Osteocyte (in vitro differentiated cells): Measurements from ENCODE around the gene GRXCR1. TPM values are rescaled to one million over a fixed set of nuclear protein-coding genes. Genes with fewer than 3 reads are reported as not detected.

Source experiments
- DNase-seq: peaks from one replicate; pipeline ENCODE4 v3.0.0; 2021; ENCODE audit warnings: mixed read lengths; ENCODE audit not compliant: unreplicated experiment; ENCODE audit errors: extremely low spot score
- H3K27ac Mint-ChIP-seq: one replicate; pipeline ENCODE4 v1.8.0; 2021; ENCODE audit warnings: mild to moderate bottlenecking, mixed read lengths; ENCODE audit not compliant: unreplicated experiment
- H3K27me3 Mint-ChIP-seq: one replicate; pipeline ENCODE4 v1.8.0; 2021; ENCODE audit warnings: mixed read lengths; ENCODE audit not compliant: unreplicated experiment
- H3K36me3 Mint-ChIP-seq: one replicate; pipeline ENCODE4 v1.8.0; 2021; ENCODE audit warnings: mixed read lengths; ENCODE audit not compliant: unreplicated experiment
- H3K4me1 Mint-ChIP-seq: one replicate; pipeline ENCODE4 v1.8.0; 2021; ENCODE audit warnings: mixed read lengths; ENCODE audit not compliant: unreplicated experiment
- H3K4me3 Mint-ChIP-seq: one replicate; pipeline ENCODE4 v1.8.0; 2021; ENCODE audit warnings: mild to moderate bottlenecking, moderate library complexity, mixed read lengths; ENCODE audit not compliant: unreplicated experiment
- H3K9me3 Mint-ChIP-seq: one replicate; pipeline ENCODE4 v1.8.0; 2021; ENCODE audit warnings: mixed read lengths; ENCODE audit not compliant: unreplicated experiment
- total RNA-seq: library from RNA; stranded (reverse); gene quantifications from 2 replicates; pipeline ENCODE4 v1.2.1, GENCODE V29; 2021
- TF ChIP-seq, protein P1 (sequence below): fragments of 200-600 bp; sonication (generic); IDR thresholded peaks from 2 replicates; pipeline ENCODE4 v1.5.0; 2021; ENCODE audit warnings: antibody characterized with exemption, mild to moderate bottlenecking, moderate library complexity

Gene GRXCR1
- total RNA-seq, 1 donor from 2014 or later, result not detected

GRCh38 chr4:42891644-42892043, 869 bp upstream of the GRXCR1 start:
- TF ChIP-seq, protein P1, sequence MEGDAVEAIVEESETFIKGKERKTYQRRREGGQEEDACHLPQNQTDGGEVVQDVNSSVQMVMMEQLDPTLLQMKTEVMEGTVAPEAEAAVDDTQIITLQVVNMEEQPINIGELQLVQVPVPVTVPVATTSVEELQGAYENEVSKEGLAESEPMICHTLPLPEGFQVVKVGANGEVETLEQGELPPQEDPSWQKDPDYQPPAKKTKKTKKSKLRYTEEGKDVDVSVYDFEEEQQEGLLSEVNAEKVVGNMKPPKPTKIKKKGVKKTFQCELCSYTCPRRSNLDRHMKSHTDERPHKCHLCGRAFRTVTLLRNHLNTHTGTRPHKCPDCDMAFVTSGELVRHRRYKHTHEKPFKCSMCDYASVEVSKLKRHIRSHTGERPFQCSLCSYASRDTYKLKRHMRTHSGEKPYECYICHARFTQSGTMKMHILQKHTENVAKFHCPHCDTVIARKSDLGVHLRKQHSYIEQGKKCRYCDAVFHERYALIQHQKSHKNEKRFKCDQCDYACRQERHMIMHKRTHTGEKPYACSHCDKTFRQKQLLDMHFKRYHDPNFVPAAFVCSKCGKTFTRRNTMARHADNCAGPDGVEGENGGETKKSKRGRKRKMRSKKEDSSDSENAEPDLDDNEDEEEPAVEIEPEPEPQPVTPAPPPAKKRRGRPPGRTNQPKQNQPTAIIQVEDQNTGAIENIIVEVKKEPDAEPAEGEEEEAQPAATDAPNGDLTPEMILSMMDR, result no peak
- no peaks in the 10 kb centered on the region for H3K27me3 Mint-ChIP-seq
- H3K4me3 Mint-ChIP-seq, result no peak overlapping the region
- H3K27ac Mint-ChIP-seq, result no peak overlapping the region
- H3K36me3 Mint-ChIP-seq, result no peaks in the 10 kb centered on the region
- no peak for DNase-seq
- no peaks in the 10 kb centered on the region for H3K9me3 Mint-ChIP-seq
- no peaks in the 10 kb centered on the region for H3K4me1 Mint-ChIP-seq

- TF ChIP-seq, protein P1, result no peak
- no peak for DNase-seq
- H3K4me1 Mint-ChIP-seq, result no peaks in the 10 kb centered on the region
- H3K4me3 Mint-ChIP-seq, result no peak overlapping the region
- H3K27ac Mint-ChIP-seq, result no peak overlapping the region
- H3K36me3 Mint-ChIP-seq, result no peaks in the 10 kb centered on the region
- no peaks in the 10 kb centered on the region for H3K9me3 Mint-ChIP-seq
- no peaks in the 10 kb centered on the region for H3K27me3 Mint-ChIP-seq
Observed at GRCh38 chr4:42895452-42895851, 2.9 kb downstream of the GRXCR1 start.

GRCh38 chr4:42904986-42905385, 12.5 kb downstream of the GRXCR1 start:
- no peak for DNase-seq
- Mint-ChIP-seq H3K36me3 (no peaks in the 10 kb centered on the region), H3K27ac (no peak overlapping the region), H3K9me3 (peaks cover 15% of the 10 kb centered on the region), H3K4me3 (no peak overlapping the region), H3K27me3 (no peaks in the 10 kb centered on the region), H3K4me1 (no peaks in the 10 kb centered on the region)
- TF ChIP-seq, protein P1, result no peak

DNA sequence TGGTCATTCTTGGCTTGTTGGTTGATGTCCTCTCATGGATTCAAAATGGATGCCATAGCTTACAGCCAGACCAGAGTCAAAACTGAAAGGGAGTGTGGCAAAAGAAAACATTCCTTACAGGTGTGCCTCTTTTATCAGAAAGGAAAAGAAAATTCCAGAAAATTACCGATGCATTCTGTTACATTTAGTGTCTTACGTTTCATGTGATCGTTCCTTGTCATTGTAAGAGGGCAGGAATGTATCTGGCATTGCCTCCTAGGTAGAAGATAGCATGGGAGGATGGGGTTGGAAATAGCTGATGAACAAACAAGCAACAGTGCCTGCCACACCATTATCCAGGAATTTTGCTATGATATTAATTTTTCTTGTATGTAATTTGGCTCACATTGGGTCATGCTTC, 13.1 kb downstream of the GRXCR1 start:
- TF ChIP-seq, protein P1, result no peak
- no peaks in the 10 kb centered on the region for H3K4me1 Mint-ChIP-seq
- DNase-seq, result no peak
- H3K9me3 Mint-ChIP-seq, result peaks cover 15% of the 10 kb centered on the region
- no peaks in the 10 kb centered on the region for H3K27me3 Mint-ChIP-seq
- H3K27ac Mint-ChIP-seq, result no peak overlapping the region
- no peak overlapping the region for H3K4me3 Mint-ChIP-seq
- H3K36me3 Mint-ChIP-seq, result no peaks in the 10 kb centered on the region

- H3K27me3 Mint-ChIP-seq, result no peaks in the 10 kb centered on the region
- TF ChIP-seq, protein P1, result no peak
- H3K4me1 Mint-ChIP-seq, result no peaks in the 10 kb centered on the region
- no peak overlapping the region for H3K4me3 Mint-ChIP-seq
- H3K9me3 Mint-ChIP-seq, result peaks cover 15% of the 10 kb centered on the region
- no peaks in the 10 kb centered on the region for H3K36me3 Mint-ChIP-seq
- no peak for DNase-seq
- H3K27ac Mint-ChIP-seq, result no peak overlapping the region
Observed at GRCh38 chr4:42906341-42906740, 13.8 kb downstream of the GRXCR1 start.
